HEK293 (cell line): ENCODE results near the gene DOCK4.

Experiments used
- CTCF ChIA-PET: fragments of 350-600 bp; formaldehyde crosslinking; extraction: SDS; loops from one replicate; lab custom pipeline; 2021; ENCODE audit warnings: antibody characterized with exemption; lab: Yijun Ruan, JAX
- POLR2A ChIA-PET: fragments of 300-600 bp; formaldehyde crosslinking; extraction: SDS; loops from one replicate; lab custom pipeline; 2020; ENCODE audit warnings: antibody characterized with exemption, inconsistent platforms; lab: Yijun Ruan, JAX
- H3K27ac ChIP-seq: fragments of 200-500 bp; sonication (Bioruptor generic); 2 replicates; pipeline ENCODE4 v1.5.1; 2014; ENCODE audit warnings: low read depth, low read length, control low read depth, inconsistent platforms; ENCODE audit errors: extremely low read depth
- H3K36me3 ChIP-seq, 2 experiments: fragments of 200-500 bp in 1 of 2; sonication (Bioruptor generic) in 1 of 2; 1 replicate in 1 of 2; 2 replicates in 1 of 2; pipeline ENCODE4 v1.5.1; 2014 to 2017; ENCODE audit warnings: inconsistent platforms in 2 of 2, low read length in 2 of 2; ENCODE audit not compliant: control insufficient read depth in 2 of 2, insufficient read depth in 1 of 2
- H3K4me1 ChIP-seq: fragments of 200-500 bp; sonication (Bioruptor generic); 2 replicates; pipeline ENCODE4 v1.5.1; 2014; ENCODE audit warnings: mild to moderate bottlenecking, low read length, inconsistent platforms; ENCODE audit not compliant: control insufficient read depth, insufficient read depth
- H3K4me3 ChIP-seq: 2 replicates; pipeline ENCODE4 v1.5.1; 2011; ENCODE audit warnings: low read depth, mild to moderate bottlenecking, control low read depth, low read length, moderate library complexity
- H3K9me3 ChIP-seq: fragments of 200-500 bp; sonication (Bioruptor generic); 2 replicates; pipeline ENCODE4 v1.5.1; 2014; ENCODE audit warnings: low read depth, low read length, inconsistent platforms; ENCODE audit not compliant: control insufficient read depth, insufficient read depth
- BCL11A ChIP-seq: fragments of 450-650 bp; formaldehyde crosslinking; IDR thresholded peaks from 2 replicates; pipeline ENCODE4 v1.5.1; 2016; ENCODE audit warnings: low read depth, missing biosample characterization, missing genetic modification characterization
- BCL11B ChIP-seq: fragments of 450-650 bp; formaldehyde crosslinking; IDR thresholded peaks from 2 replicates; pipeline ENCODE4 v1.5.1; 2016; ENCODE audit warnings: low read depth, missing biosample characterization, missing genetic modification characterization
- EGR2 ChIP-seq: fragments of 450-650 bp; formaldehyde crosslinking; IDR thresholded peaks from 2 replicates; pipeline ENCODE4 v1.5.1; 2016; ENCODE audit warnings: low read depth, missing biosample characterization, missing genetic modification characterization
- OSR2 ChIP-seq: fragments of 450-650 bp; formaldehyde crosslinking; IDR thresholded peaks from 2 replicates; pipeline ENCODE4 v1.5.1; 2016; ENCODE audit warnings: missing biosample characterization, missing genetic modification characterization
- PRDM6 ChIP-seq: fragments of 450-650 bp; formaldehyde crosslinking; IDR thresholded peaks from 2 replicates; pipeline ENCODE4 v1.5.1; 2017; ENCODE audit warnings: missing biosample characterization, missing genetic modification characterization
- SP7 ChIP-seq: fragments of 450-650 bp; formaldehyde crosslinking; IDR thresholded peaks from 2 replicates; pipeline ENCODE4 v1.5.1; 2016; ENCODE audit warnings: missing biosample characterization, missing genetic modification characterization
- ZBTB20 ChIP-seq: fragments of 450-650 bp; formaldehyde crosslinking; IDR thresholded peaks from 2 replicates; pipeline ENCODE4 v1.5.1; 2016; ENCODE audit warnings: missing biosample characterization, missing genetic modification characterization
- ZNF19 ChIP-seq: fragments of 450-650 bp; formaldehyde crosslinking; IDR thresholded peaks from 2 replicates; pipeline ENCODE4; 2016; ENCODE audit warnings: missing biosample characterization, missing genetic modification characterization, low read depth
- ZNF214 ChIP-seq: fragments of 450-650 bp; formaldehyde crosslinking; IDR thresholded peaks from 2 replicates; pipeline ENCODE4 v1.5.1; 2017; ENCODE audit warnings: missing biosample characterization, mild to moderate bottlenecking, missing genetic modification characterization, borderline replicate concordance
- ZNF391 ChIP-seq: fragments of 450-650 bp; formaldehyde crosslinking; IDR thresholded peaks from 2 replicates; pipeline ENCODE4 v1.5.1; 2016; ENCODE audit warnings: low read depth, missing biosample characterization, missing genetic modification characterization, borderline replicate concordance
- ZNF518A ChIP-seq: fragments of 450-650 bp; formaldehyde crosslinking; conservative IDR thresholded peaks from 2 replicates; pipeline ENCODE4 v1.5.1; 2016; ENCODE audit warnings: low read depth, missing biosample characterization, missing genetic modification characterization
- ZNF626 ChIP-seq: fragments of 450-650 bp; sonication (Bioruptor Pico); formaldehyde crosslinking; IDR thresholded peaks from 2 replicates; pipeline ENCODE4 v1.5.1; 2018; ENCODE audit warnings: missing biosample characterization, missing genetic modification characterization, inconsistent platforms
- ZNF629 ChIP-seq: fragments of 450-650 bp; formaldehyde crosslinking; IDR thresholded peaks from 2 replicates; pipeline ENCODE4 v1.5.1; 2017; ENCODE audit warnings: missing biosample characterization, missing genetic modification characterization
- ZNF664 ChIP-seq: fragments of 450-650 bp; formaldehyde crosslinking; IDR thresholded peaks from 2 replicates; pipeline ENCODE4 v1.5.1; 2016; ENCODE audit warnings: missing biosample characterization, missing genetic modification characterization
- ZNF707 ChIP-seq: fragments of 450-650 bp; formaldehyde crosslinking; IDR thresholded peaks from 2 replicates; pipeline ENCODE4 v1.5.1; 2016; ENCODE audit warnings: missing biosample characterization, missing genetic modification characterization
- TF ChIP-seq, protein P1 (sequence below): fragments of 450-650 bp; formaldehyde crosslinking; IDR thresholded peaks from 2 replicates; pipeline ENCODE4 v1.5.1; 2017; ENCODE audit warnings: missing biosample characterization, missing genetic modification characterization
- TF ChIP-seq, protein P2 (sequence below): fragments of 450-650 bp; formaldehyde crosslinking; IDR thresholded peaks from 2 replicates; pipeline ENCODE4 v1.5.1; 2016; ENCODE audit warnings: missing biosample characterization, missing genetic modification characterization
- TF ChIP-seq, protein P3 (sequence below): fragments of 450-650 bp; formaldehyde crosslinking; IDR thresholded peaks from 2 replicates; pipeline ENCODE4 v1.5.1; 2016; ENCODE audit warnings: missing biosample characterization, missing genetic modification characterization

Gene DOCK4

DNA sequence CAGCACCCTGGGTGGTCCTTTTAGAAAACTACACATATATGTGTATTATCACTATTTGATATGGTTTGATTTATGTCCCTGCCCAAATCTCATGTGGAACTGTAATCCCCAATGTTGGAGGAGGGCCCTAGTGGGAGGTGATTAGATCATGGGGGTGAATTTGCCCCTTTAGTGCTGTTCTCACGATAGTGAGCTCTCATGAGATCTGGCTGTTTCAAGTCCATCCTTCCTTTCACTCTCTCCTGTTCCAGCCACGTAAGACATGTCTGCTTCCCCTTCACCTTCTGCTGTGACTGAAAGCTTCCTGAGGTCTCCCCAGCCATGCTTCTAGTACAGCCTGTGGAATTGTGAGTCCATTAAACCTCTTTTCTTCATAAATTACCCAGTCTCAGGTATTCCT is 37.3 kb downstream of the DOCK4 start:
- Histone ChIP-seq H3K27ac (no peak overlapping the region), H3K9me3 (no peaks in the 10 kb centered on the region)
- TF ChIP-seq, protein P1, sequence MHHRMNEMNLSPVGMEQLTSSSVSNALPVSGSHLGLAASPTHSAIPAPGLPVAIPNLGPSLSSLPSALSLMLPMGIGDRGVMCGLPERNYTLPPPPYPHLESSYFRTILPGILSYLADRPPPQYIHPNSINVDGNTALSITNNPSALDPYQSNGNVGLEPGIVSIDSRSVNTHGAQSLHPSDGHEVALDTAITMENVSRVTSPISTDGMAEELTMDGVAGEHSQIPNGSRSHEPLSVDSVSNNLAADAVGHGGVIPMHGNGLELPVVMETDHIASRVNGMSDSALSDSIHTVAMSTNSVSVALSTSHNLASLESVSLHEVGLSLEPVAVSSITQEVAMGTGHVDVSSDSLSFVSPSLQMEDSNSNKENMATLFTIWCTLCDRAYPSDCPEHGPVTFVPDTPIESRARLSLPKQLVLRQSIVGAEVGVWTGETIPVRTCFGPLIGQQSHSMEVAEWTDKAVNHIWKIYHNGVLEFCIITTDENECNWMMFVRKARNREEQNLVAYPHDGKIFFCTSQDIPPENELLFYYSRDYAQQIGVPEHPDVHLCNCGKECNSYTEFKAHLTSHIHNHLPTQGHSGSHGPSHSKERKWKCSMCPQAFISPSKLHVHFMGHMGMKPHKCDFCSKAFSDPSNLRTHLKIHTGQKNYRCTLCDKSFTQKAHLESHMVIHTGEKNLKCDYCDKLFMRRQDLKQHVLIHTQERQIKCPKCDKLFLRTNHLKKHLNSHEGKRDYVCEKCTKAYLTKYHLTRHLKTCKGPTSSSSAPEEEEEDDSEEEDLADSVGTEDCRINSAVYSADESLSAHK: peak; percentile 88
- no peak for TF ChIP-seq EGR2 (tag by site-specific recombination)
- TF ChIP-seq, all 188 proteins: peak for 1
- H3K4me3 ChIP-seq: no peak overlapping the region
- H3K36me3 ChIP-seq: no peaks in the 10 kb centered on the region
- ChIA-PET POLR2A (no interaction called here), CTCF (interaction anchor here (1.1 kb wide), 1 partner anchor 18 kb away, joined by 3 read pairs; no protein-coding TSS in a partner anchor)
- H3K4me1 ChIP-seq: no peaks in the 10 kb centered on the region; the same call in 1 of the 2 replicates

GRCh38 chr7:112167147-112167546 is 39.1 kb downstream of the DOCK4 start:
- Histone ChIP-seq H3K4me1 (peaks cover 12% of the 10 kb centered on the region), H3K36me3 (no peaks in the 10 kb centered on the region), H3K9me3 (no peaks in the 10 kb centered on the region), H3K4me3 (no peak overlapping the region), H3K27ac (no peak overlapping the region)
- ChIA-PET POLR2A (no interaction called here), CTCF (no interaction called here)
- TF ChIP-seq BCL11A (tag by site-specific recombination) (no peak), ZBTB20 (tag by site-specific recombination) (no peak), ZNF707 (tag by site-specific recombination) (no peak), ZNF214 (no peak)

GRCh38 chr7:112162784-112163506 is 43.3 kb downstream of the DOCK4 start:
- Histone ChIP-seq H3K36me3 (no peaks in the 10 kb centered on the region), H3K4me3 (no peak overlapping the region), H3K4me1 (peaks cover 32% of the 10 kb centered on the region), H3K9me3 (no peaks in the 10 kb centered on the region), H3K27ac (peak overlapping the region; percentile 25; the same call in 1 of the 2 replicates)
- ChIA-PET CTCF (interaction anchor here (0.8 kb wide), 1 partner anchor 205 kb away, joined by 3 read pairs; no protein-coding TSS in a partner anchor), POLR2A (interaction anchor here (0.6 kb wide), 1 partner anchor 12 kb away, joined by 3 read pairs; no protein-coding TSS in a partner anchor)
- TF ChIP-seq, protein P2, sequence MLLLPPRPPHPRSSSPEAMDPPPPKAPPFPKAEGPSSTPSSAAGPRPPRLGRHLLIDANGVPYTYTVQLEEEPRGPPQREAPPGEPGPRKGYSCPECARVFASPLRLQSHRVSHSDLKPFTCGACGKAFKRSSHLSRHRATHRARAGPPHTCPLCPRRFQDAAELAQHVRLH (tag by site-specific recombination): no peak
- TF ChIP-seq ZNF626 (tag by site-specific recombination) (no peak), ZNF664 (tag by site-specific recombination) (0 out of 2 replicates have a peak, but pooled peaks have one; percentile 14), BCL11B (tag by site-specific recombination) (no peak), OSR2 (tag by site-specific recombination) (no peak), PRDM6 (tag by site-specific recombination) (peak; percentile 51; the same call in 1 of the 2 replicates), ZNF518A (no peak), ZNF19 (no peak), ZNF391 (tag by site-specific recombination) (no peak), SP7 (tag by site-specific recombination) (peak; percentile 81), ZNF629 (tag by site-specific recombination) (peak; percentile 24; the same call in 1 of the 2 replicates)
- TF ChIP-seq, protein P3, sequence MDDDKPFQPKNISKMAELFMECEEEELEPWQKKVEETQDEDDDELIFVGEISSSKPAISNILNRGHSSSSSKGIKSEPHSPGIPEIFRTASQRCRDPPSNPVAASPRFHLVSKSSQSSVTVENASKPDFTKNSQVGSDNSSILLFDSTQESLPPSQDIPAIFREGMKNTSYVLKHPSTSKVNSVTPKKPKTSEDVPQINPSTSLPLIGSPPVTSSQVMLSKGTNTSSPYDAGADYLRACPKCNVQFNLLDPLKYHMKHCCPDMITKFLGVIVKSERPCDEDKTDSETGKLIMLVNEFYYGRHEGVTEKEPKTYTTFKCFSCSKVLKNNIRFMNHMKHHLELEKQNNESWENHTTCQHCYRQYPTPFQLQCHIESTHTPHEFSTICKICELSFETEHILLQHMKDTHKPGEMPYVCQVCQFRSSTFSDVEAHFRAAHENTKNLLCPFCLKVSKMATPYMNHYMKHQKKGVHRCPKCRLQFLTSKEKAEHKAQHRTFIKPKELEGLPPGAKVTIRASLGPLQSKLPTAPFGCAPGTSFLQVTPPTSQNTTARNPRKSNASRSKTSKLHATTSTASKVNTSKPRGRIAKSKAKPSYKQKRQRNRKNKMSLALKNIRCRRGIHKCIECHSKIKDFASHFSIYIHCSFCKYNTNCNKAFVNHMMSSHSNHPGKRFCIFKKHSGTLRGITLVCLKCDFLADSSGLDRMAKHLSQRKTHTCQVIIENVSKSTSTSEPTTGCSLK (tag by site-specific recombination): no peak
